GM18870 (cell line): ENCODE measurements around the gene TXNDC11.

Source experiments
- ATAC-seq: cut with Tn5 transposase; IDR thresholded peaks from one replicate; pipeline ENCODE4 v1.9.1; 2021; ENCODE audit warnings: moderate library complexity; ENCODE audit not compliant: unreplicated experiment

The TXNDC11 gene

GRCh38 chr16:11725457-11725856, 17.2 kb downstream of the TXNDC11 start:
- no peak for ATAC-seq

GRCh38 chr16:11722468-11722808, 20.2 kb downstream of the TXNDC11 start:
- ATAC-seq = no peak

GRCh38 chr16:11721781-11722467, 20.7 kb downstream of the TXNDC11 start:
- ATAC-seq = no peak

- no peak for ATAC-seq
Observed at GRCh38 chr16:11719762-11720161, 22.9 kb downstream of the TXNDC11 start.

GRCh38 chr16:11719171-11719570, 23.5 kb downstream of the TXNDC11 start:
- no peak for ATAC-seq

- ATAC-seq = no peak
Observed at GRCh38 chr16:11717811-11718210, 24.8 kb downstream of the TXNDC11 start.

- ATAC-seq = no peak
Observed at GRCh38 chr16:11716336-11716735, 26.3 kb downstream of the TXNDC11 start.

- ATAC-seq = no peak
Observed at GRCh38 chr16:11715246-11715947, 27.3 kb downstream of the TXNDC11 start.

GRCh38 chr16:11712122-11712521, 30.5 kb downstream of the TXNDC11 start:
- ATAC-seq = no peak

GRCh38 chr16:11711662-11712061, 31.0 kb downstream of the TXNDC11 start:
- ATAC-seq = no peak

GRCh38 chr16:11708421-11708820, 34.2 kb downstream of the TXNDC11 start:
- no peak for ATAC-seq

- no peak for ATAC-seq
Observed at GRCh38 chr16:11707679-11708197, 34.9 kb downstream of the TXNDC11 start.

GRCh38 chr16:11706180-11706742, 36.4 kb downstream of the TXNDC11 start:
- ATAC-seq = no peak

GRCh38 chr16:11705311-11706025, 37.2 kb downstream of the TXNDC11 start:
- no peak for ATAC-seq

GRCh38 chr16:11700264-11701029, 42.2 kb downstream of the TXNDC11 start:
- ATAC-seq = no peak

GRCh38 chr16:11699234-11699894, 43.3 kb downstream of the TXNDC11 start:
- no peak for ATAC-seq

- no peak for ATAC-seq
Observed at GRCh38 chr16:11698271-11698689, 44.4 kb downstream of the TXNDC11 start.

GRCh38 chr16:11697319-11697718, 45.3 kb downstream of the TXNDC11 start:
- no peak for ATAC-seq

GRCh38 chr16:11696266-11697012, 46.2 kb downstream of the TXNDC11 start:
- ATAC-seq = no peak
